Ishikawa (cell line): Measurements from ENCODE around the gene SART3.

Experiments used
- CEBPB ChIP-seq: IDR thresholded peaks from 2 replicates; pipeline ENCODE4 v1.6.1; 2012
- CREB1 ChIP-seq: IDR thresholded peaks from 2 replicates; pipeline ENCODE4 v1.6.1; 2012; ENCODE audit warnings: low read depth
- EGR1 ChIP-seq: IDR thresholded peaks from 2 replicates; pipeline ENCODE4 v1.6.1; 2012
- EP300 ChIP-seq: IDR thresholded peaks from 2 replicates; pipeline ENCODE4 v1.6.1; 2012; ENCODE audit warnings: borderline replicate concordance
- FOXM1 ChIP-seq: IDR thresholded peaks from 2 replicates; pipeline ENCODE4 v1.6.1; 2012; ENCODE audit warnings: low read depth, borderline replicate concordance
- NFIC ChIP-seq: IDR thresholded peaks from 2 replicates; pipeline ENCODE4 v1.6.1; 2012
- RAD21 ChIP-seq: IDR thresholded peaks from 2 replicates; pipeline ENCODE4 v1.6.1; 2012; ENCODE audit warnings: low read depth
- REST ChIP-seq: IDR thresholded peaks from 2 replicates; pipeline ENCODE4 v1.6.1; 2012; ENCODE audit warnings: low read depth, mild to moderate bottlenecking
- TAF1 ChIP-seq: IDR thresholded peaks from 2 replicates; pipeline ENCODE4 v1.6.1; 2012; ENCODE audit warnings: low read depth, mild to moderate bottlenecking
- TCF12 ChIP-seq: IDR thresholded peaks from 2 replicates; pipeline ENCODE4 v1.6.1; 2012; ENCODE audit warnings: low read depth
- TEAD4 ChIP-seq: IDR thresholded peaks from 2 replicates; pipeline ENCODE4 v1.6.1; 2012
- YY1 ChIP-seq: IDR thresholded peaks from 2 replicates; pipeline ENCODE4 v1.6.1; 2012; ENCODE audit warnings: low read depth
- ZBTB7A ChIP-seq: IDR thresholded peaks from 2 replicates; pipeline ENCODE4 v1.6.1; 2012; ENCODE audit warnings: low read depth
- TF ChIP-seq, protein P1 (sequence below): IDR thresholded peaks from 2 replicates; pipeline ENCODE4 v1.6.1; 2012
- TF ChIP-seq, protein P2 (sequence below): IDR thresholded peaks from 2 replicates; pipeline ENCODE4 v1.6.1; 2012

The SART3 gene

DNA sequence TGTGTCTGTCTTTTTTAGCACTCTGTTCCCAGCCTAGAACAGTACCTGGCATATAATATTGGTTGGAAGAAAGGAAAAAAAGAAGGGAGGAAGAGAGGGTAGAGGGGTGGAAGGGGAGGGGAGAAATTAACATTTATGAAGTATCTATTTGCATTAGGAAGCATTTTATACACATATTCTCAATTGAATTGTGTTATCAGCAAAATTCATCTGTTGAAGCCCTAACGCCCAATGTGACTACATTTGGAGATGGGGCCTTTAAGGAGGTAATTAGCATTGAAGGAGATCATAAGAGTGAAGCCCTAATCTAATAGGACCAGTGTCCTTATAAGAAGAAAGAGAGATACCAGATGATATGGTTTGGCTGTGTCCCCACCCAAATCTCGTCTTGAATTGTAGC, 76.1 kb downstream of the SART3 start:
- TF ChIP-seq RAD21 (no peak), TAF1 (no peak), REST (no peak), YY1 (no peak), TEAD4 (no peak), FOXM1 (no peak), ZBTB7A (no peak), TCF12 (no peak), EP300 (no peak), EGR1 (no peak), CEBPB (no peak), CREB1 (no peak), NFIC (no peak)
- TF ChIP-seq, protein P1, sequence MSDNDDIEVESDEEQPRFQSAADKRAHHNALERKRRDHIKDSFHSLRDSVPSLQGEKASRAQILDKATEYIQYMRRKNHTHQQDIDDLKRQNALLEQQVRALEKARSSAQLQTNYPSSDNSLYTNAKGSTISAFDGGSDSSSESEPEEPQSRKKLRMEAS, result no peak
- TF ChIP-seq, protein P2, sequence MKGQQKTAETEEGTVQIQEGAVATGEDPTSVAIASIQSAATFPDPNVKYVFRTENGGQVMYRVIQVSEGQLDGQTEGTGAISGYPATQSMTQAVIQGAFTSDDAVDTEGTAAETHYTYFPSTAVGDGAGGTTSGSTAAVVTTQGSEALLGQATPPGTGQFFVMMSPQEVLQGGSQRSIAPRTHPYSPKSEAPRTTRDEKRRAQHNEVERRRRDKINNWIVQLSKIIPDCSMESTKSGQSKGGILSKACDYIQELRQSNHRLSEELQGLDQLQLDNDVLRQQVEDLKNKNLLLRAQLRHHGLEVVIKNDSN, result no peak

DNA sequence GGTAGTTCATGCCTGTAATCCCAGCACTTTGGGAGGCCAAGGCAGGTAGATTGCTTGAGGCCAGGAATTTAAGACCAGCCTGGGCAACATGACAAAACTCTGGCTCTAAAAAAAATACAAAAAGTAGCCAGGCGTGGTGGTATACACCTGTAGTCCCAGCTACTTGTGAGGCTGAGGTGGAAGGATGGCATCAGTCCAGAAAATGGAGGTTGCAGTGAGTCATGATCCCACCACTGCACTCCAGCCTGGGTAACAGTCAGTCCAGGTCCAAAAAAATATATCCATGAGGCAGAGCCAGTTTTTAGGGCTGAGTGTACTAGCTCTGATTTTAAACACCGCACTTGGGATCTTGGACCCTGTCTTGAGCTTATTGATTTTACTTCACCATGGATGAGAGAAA, 76.5 kb downstream of the SART3 start:
- no peak for TF ChIP-seq ZBTB7A
- no peak for TF ChIP-seq TAF1
- TF ChIP-seq REST, result no peak
- TF ChIP-seq TCF12, result no peak
- TF ChIP-seq NFIC, result no peak
- no peak for TF ChIP-seq FOXM1
- no peak for TF ChIP-seq CEBPB
- no peak for TF ChIP-seq EP300
- TF ChIP-seq RAD21, result no peak
- no peak for TF ChIP-seq CREB1

- TF ChIP-seq NFIC, result no peak
- no peak for TF ChIP-seq TCF12
- no peak for TF ChIP-seq YY1
- no peak for TF ChIP-seq ZBTB7A
Measured at GRCh38 chr12:108483213-108484059, 77.5 kb downstream of the SART3 start.

DNA sequence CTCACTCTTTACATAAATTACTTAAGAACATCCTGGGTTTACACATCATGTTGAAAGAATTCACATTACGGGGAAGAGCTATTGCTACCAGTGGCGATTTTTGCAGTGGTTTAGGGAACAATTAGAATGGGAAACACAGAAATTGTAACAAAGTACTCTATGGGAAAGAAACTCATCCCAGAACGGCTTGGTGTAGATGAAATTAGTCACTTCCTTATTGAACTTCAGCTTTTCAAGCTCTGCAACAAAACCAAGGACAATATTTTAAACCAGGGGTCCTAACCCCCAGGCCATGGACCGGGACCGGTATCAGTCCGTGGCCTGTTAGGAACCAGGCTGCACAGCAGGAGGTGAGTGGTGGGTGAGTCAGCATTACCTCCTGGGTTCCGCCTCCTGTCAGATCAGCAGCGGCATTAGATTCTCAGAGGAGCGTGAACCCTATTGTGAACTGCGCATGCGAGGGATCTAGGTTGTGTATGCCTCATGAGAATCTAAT, 78.2 kb downstream of the SART3 start:
- TF ChIP-seq TEAD4 (no peak), CEBPB (no peak), FOXM1 (no peak), EP300 (no peak), TAF1 (no peak), CREB1 (no peak), NFIC (no peak), REST (no peak), TCF12 (no peak), YY1 (no peak), EGR1 (no peak)
- TF ChIP-seq, protein P2, result no peak
